ENCODE measurements around the gene SLC12A5. TPM values are rescaled to one million over a fixed set of nuclear protein-coding genes. Genes with fewer than 3 reads are reported as not detected.
"Not testable (repeated sequence)": the region's sequence is repeated elsewhere in the genome, so short reads cannot be mapped to it uniquely, and the experiment has no call there.

SLC12A5 gene
- total RNA-seq, 1 donor from 2014 or later: not detected

DNA sequence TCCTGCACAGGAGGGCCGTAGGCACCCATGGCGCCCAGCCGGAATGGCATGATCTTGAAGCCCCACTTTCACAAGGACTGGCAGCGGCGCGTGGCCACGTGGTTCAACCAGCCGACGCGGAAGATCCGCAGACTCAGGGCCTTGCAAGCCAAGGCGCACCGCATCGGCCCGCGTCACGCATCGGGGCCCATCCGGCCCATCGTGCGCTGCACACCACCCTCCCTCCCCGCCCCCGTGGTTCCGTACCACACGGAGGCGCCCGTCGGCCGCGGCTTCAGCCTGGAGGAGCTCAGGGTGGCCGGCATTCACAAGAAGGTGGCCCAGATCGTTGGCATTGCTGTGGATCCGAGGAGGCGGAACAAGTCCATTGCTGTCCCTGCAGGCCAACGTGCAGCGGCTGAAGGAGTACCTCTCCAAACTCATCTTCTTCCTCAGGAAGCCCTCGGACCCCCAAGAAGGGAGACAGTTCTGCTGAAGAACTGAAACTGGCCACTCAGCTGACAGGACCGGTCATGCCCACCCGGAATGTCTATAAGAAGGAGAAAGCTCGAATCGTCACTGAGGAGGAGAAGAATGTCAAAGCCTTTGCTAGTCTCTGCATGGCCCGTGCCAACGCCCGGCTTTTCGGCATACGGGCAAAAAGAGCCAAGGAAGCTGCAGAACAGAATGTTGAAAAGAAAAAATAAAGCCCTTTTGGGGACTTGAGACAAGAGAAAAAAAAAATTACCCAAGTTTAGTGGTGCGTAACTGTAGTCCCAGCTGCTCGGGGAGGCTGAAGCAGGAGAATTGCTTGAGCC lies 70.7 kb downstream of the SLC12A5 start:
- no peak overlapping the region for H3K9ac ChIP-seq (ENCODE audit: low read depth in 1 of 3, low read length in 3 of 3)
- no peaks in the 10 kb centered on the region for H3K36me3 ChIP-seq (ENCODE audit: control insufficient read depth in 3 of 3, insufficient read depth in 3 of 3, low read length in 3 of 3)
- peaks cover 0 to 3% (median 0%) of the 10 kb centered on the region in 3 donors for H3K9me3 ChIP-seq (ENCODE audit: control insufficient read depth in 3 of 3, low read length in 3 of 3)
- H3K4me1 ChIP-seq (ENCODE audit: control insufficient read depth in 3 of 3, insufficient read depth in 3 of 3, low read length in 3 of 3): peaks cover 0 to 5% (median 0%) of the 10 kb centered on the region in 3 donors
- peaks cover 28 to 33% (median 29%) of the 10 kb centered on the region in 3 donors for H3K27me3 ChIP-seq (ENCODE audit: control insufficient read depth in 3 of 3, insufficient read depth in 3 of 3, low read length in 3 of 3)
- H3K4me3 ChIP-seq (ENCODE audit: low read length in 3 of 3): peak overlapping the region in 2 of 3 donors; percentile 14 to 45
- H3K27ac ChIP-seq (ENCODE audit: low read depth, low read length): no peak overlapping the region

DNA sequence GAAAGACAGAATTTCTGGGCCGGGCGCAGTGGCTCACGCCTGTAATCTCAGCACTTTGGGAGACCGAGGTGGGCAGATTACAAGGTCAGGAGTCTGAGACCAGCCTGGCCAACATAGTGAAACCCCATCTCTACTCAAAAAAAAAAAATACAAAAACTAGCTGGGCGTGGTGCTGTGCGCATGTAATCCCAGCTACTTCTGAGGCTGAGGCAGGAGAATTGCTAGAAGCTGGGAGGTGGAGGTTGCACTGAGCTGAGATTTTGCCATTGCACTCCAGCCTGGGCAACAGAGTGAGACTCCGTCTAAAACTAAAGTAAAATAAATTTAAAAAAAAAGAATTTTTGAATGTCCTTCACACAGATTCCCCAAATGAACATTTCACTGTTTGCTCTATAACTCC lies 71.4 kb downstream of the SLC12A5 start:
- not testable (repeated sequence) for H3K36me3 ChIP-seq (ENCODE audit: control insufficient read depth in 3 of 3, insufficient read depth in 3 of 3, low read length in 3 of 3); H3K4me3 ChIP-seq (ENCODE audit: low read length in 3 of 3); H3K9me3 ChIP-seq (ENCODE audit: control insufficient read depth in 3 of 3, low read length in 3 of 3); H3K4me1 ChIP-seq (ENCODE audit: control insufficient read depth in 3 of 3, insufficient read depth in 3 of 3, low read length in 3 of 3); H3K9ac ChIP-seq (ENCODE audit: low read depth in 1 of 3, low read length in 3 of 3); H3K27ac ChIP-seq (ENCODE audit: low read depth, low read length)
- H3K27me3 ChIP-seq (ENCODE audit: control insufficient read depth in 3 of 3, insufficient read depth in 3 of 3, low read length in 3 of 3): peaks cover 29 to 33% (median 31%) of the 10 kb centered on the region in 3 donors

DNA sequence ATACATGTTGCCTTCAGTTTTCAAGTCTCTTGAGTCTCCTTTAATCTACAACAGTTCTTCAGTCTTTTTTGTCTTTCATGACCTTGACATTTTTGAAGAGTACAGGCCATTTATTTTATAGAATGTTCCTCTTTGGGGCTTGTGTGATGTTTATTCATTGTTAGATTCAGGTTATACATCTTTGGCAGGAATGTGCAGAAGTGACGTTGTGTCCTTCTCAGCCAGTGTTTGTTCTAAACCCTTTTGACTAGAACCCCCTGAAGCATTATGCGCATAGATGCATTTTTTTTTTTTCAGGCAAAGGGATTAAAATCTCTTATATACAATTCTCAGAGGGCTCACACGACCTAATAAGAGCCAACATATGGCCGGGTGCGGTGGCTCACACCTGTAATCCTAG lies 72.0 kb downstream of the SLC12A5 start:
- peaks cover 29 to 33% (median 31%) of the 10 kb centered on the region in 3 donors for H3K27me3 ChIP-seq (ENCODE audit: control insufficient read depth in 3 of 3, insufficient read depth in 3 of 3, low read length in 3 of 3)
- H3K27ac ChIP-seq (ENCODE audit: low read depth, low read length): no peak overlapping the region
- H3K36me3 ChIP-seq (ENCODE audit: control insufficient read depth in 3 of 3, insufficient read depth in 3 of 3, low read length in 3 of 3): no peaks in the 10 kb centered on the region
- no peak overlapping the region for H3K9ac ChIP-seq (ENCODE audit: low read depth in 1 of 3, low read length in 3 of 3)
- peaks cover 0 to 5% (median 0%) of the 10 kb centered on the region in 3 donors for H3K4me1 ChIP-seq (ENCODE audit: control insufficient read depth in 3 of 3, insufficient read depth in 3 of 3, low read length in 3 of 3)
- peaks cover 0 to 3% (median 0%) of the 10 kb centered on the region in 3 donors for H3K9me3 ChIP-seq (ENCODE audit: control insufficient read depth in 3 of 3, low read length in 3 of 3)
- no peak overlapping the region for H3K4me3 ChIP-seq (ENCODE audit: low read length in 3 of 3)

- H3K9ac ChIP-seq (ENCODE audit: low read depth in 1 of 3, low read length in 3 of 3): no peak overlapping the region
- no peak overlapping the region for H3K4me3 ChIP-seq (ENCODE audit: low read length in 3 of 3)
- peaks cover 0 to 5% (median 0%) of the 10 kb centered on the region in 3 donors for H3K4me1 ChIP-seq (ENCODE audit: control insufficient read depth in 3 of 3, insufficient read depth in 3 of 3, low read length in 3 of 3)
- H3K36me3 ChIP-seq (ENCODE audit: control insufficient read depth in 3 of 3, insufficient read depth in 3 of 3, low read length in 3 of 3): no peaks in the 10 kb centered on the region
- H3K27ac ChIP-seq (ENCODE audit: low read depth, low read length): no peak overlapping the region
- peaks cover 29 to 35% (median 31%) of the 10 kb centered on the region in 3 donors for H3K27me3 ChIP-seq (ENCODE audit: control insufficient read depth in 3 of 3, insufficient read depth in 3 of 3, low read length in 3 of 3)
- H3K9me3 ChIP-seq (ENCODE audit: control insufficient read depth in 3 of 3, low read length in 3 of 3): peaks cover 0 to 3% (median 0%) of the 10 kb centered on the region in 3 donors
Measured at GRCh38 chr20:46101957-46102356, 72.9 kb downstream of the SLC12A5 start.

DNA sequence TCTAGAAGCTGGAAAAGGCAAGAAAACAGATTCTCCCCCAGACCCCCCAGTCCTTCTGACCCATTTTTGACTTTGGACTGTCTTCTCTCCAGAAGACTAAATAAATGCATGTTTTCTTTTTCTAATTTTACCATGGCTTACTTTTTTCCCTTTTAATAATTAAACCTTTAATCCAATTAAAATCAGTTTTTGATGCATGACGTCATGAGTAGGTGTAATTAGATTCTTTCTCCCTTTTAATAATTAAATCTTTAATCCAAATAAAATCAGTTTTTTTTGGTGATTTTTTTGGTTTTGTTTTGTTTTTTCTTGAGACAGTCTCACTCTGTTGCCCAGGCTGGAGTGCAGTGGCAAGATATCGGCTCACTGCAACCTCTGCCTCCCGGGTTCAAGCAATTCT lies 73.9 kb downstream of the SLC12A5 start:
- Histone ChIP-seq H3K4me1 (ENCODE audit: control insufficient read depth in 3 of 3, insufficient read depth in 3 of 3, low read length in 3 of 3) (peaks cover 0 to 5% (median 0%) of the 10 kb centered on the region in 3 donors), H3K36me3 (ENCODE audit: control insufficient read depth in 3 of 3, insufficient read depth in 3 of 3, low read length in 3 of 3) (no peaks in the 10 kb centered on the region), H3K9me3 (ENCODE audit: control insufficient read depth in 3 of 3, low read length in 3 of 3) (peaks cover 0 to 3% (median 0%) of the 10 kb centered on the region in 3 donors), H3K27ac (ENCODE audit: low read depth, low read length) (no peak overlapping the region), H3K4me3 (ENCODE audit: low read length in 3 of 3) (no peak overlapping the region), H3K27me3 (ENCODE audit: control insufficient read depth in 3 of 3, insufficient read depth in 3 of 3, low read length in 3 of 3) (peaks cover 24 to 36% (median 31%) of the 10 kb centered on the region in 3 donors), H3K9ac (ENCODE audit: low read depth in 1 of 3, low read length in 3 of 3) (no peak overlapping the region)

GRCh38 chr20:46104262-46104661 lies 75.2 kb downstream of the SLC12A5 start:
- H3K4me3 ChIP-seq (ENCODE audit: low read length in 3 of 3): no peak overlapping the region
- H3K9me3 ChIP-seq (ENCODE audit: control insufficient read depth in 3 of 3, low read length in 3 of 3): peaks cover 0 to 3% (median 0%) of the 10 kb centered on the region in 3 donors
- no peaks in the 10 kb centered on the region for H3K36me3 ChIP-seq (ENCODE audit: control insufficient read depth in 3 of 3, insufficient read depth in 3 of 3, low read length in 3 of 3)
- peaks cover 0 to 5% (median 0%) of the 10 kb centered on the region in 3 donors for H3K4me1 ChIP-seq (ENCODE audit: control insufficient read depth in 3 of 3, insufficient read depth in 3 of 3, low read length in 3 of 3)
- peaks cover 24 to 33% (median 32%) of the 10 kb centered on the region in 3 donors for H3K27me3 ChIP-seq (ENCODE audit: control insufficient read depth in 3 of 3, insufficient read depth in 3 of 3, low read length in 3 of 3)
- H3K9ac ChIP-seq (ENCODE audit: low read depth in 1 of 3, low read length in 3 of 3): no peak overlapping the region
- H3K27ac ChIP-seq (ENCODE audit: low read depth, low read length): no peak overlapping the region

GRCh38 chr20:46107061-46107460 lies 78.0 kb downstream of the SLC12A5 start:
- H3K36me3 ChIP-seq (ENCODE audit: control insufficient read depth in 3 of 3, insufficient read depth in 3 of 3, low read length in 3 of 3): no peaks in the 10 kb centered on the region
- H3K9ac ChIP-seq (ENCODE audit: low read depth in 1 of 3, low read length in 3 of 3): no peak overlapping the region
- peaks cover 11 to 19% (median 16%) of the 10 kb centered on the region in 3 donors for H3K27me3 ChIP-seq (ENCODE audit: control insufficient read depth in 3 of 3, insufficient read depth in 3 of 3, low read length in 3 of 3)
- H3K27ac ChIP-seq (ENCODE audit: low read depth, low read length): no peak overlapping the region
- peaks cover 0 to 4% (median 0%) of the 10 kb centered on the region in 3 donors for H3K4me1 ChIP-seq (ENCODE audit: control insufficient read depth in 3 of 3, insufficient read depth in 3 of 3, low read length in 3 of 3)
- H3K4me3 ChIP-seq (ENCODE audit: low read length in 3 of 3): no peak overlapping the region
- peaks cover 0 to 3% (median 0%) of the 10 kb centered on the region in 3 donors for H3K9me3 ChIP-seq (ENCODE audit: control insufficient read depth in 3 of 3, low read length in 3 of 3)

GRCh38 chr20:46108435-46108841 lies 79.4 kb downstream of the SLC12A5 start:
- no peak overlapping the region for H3K9ac ChIP-seq (ENCODE audit: low read depth in 1 of 3, low read length in 3 of 3)
- H3K27ac ChIP-seq (ENCODE audit: low read depth, low read length): no peak overlapping the region
- no peak overlapping the region for H3K4me3 ChIP-seq (ENCODE audit: low read length in 3 of 3)
- peaks cover 5 to 16% (median 9%) of the 10 kb centered on the region in 3 donors for H3K27me3 ChIP-seq (ENCODE audit: control insufficient read depth in 3 of 3, insufficient read depth in 3 of 3, low read length in 3 of 3)
- H3K9me3 ChIP-seq (ENCODE audit: control insufficient read depth in 3 of 3, low read length in 3 of 3): no peaks in the 10 kb centered on the region
- H3K36me3 ChIP-seq (ENCODE audit: control insufficient read depth in 3 of 3, insufficient read depth in 3 of 3, low read length in 3 of 3): no peaks in the 10 kb centered on the region
- H3K4me1 ChIP-seq (ENCODE audit: control insufficient read depth in 3 of 3, insufficient read depth in 3 of 3, low read length in 3 of 3): peaks cover 0 to 4% (median 0%) of the 10 kb centered on the region in 3 donors

GRCh38 chr20:46108976-46109375 lies 80.0 kb downstream of the SLC12A5 start:
- Histone ChIP-seq H3K27ac (ENCODE audit: low read depth, low read length) (no peak overlapping the region), H3K9me3 (ENCODE audit: control insufficient read depth in 3 of 3, low read length in 3 of 3) (no peaks in the 10 kb centered on the region), H3K36me3 (ENCODE audit: control insufficient read depth in 3 of 3, insufficient read depth in 3 of 3, low read length in 3 of 3) (no peaks in the 10 kb centered on the region), H3K27me3 (ENCODE audit: control insufficient read depth in 3 of 3, insufficient read depth in 3 of 3, low read length in 3 of 3) (peaks cover 5 to 16% (median 9%) of the 10 kb centered on the region in 3 donors), H3K4me3 (ENCODE audit: low read length in 3 of 3) (no peak overlapping the region), H3K9ac (ENCODE audit: low read depth in 1 of 3, low read length in 3 of 3) (no peak overlapping the region), H3K4me1 (ENCODE audit: control insufficient read depth in 3 of 3, insufficient read depth in 3 of 3, low read length in 3 of 3) (peaks cover 0 to 4% (median 0%) of the 10 kb centered on the region in 3 donors)

Measured in skeletal muscle tissue (tissue), 4 donors.